Measurements from ENCODE around the gene TAAR1. TPM values are rescaled to one million over a fixed set of nuclear protein-coding genes. Genes with fewer than 3 reads are reported as not detected.
A peak's percentile ranks its signal among the peaks of the same experiment; 100 is the strongest.

The TAAR1 gene
- polyA plus RNA-seq, 1 donor (not counting 4 experiments of a cell fraction or from before 2014, with no cell fraction given), result not detected

DNA sequence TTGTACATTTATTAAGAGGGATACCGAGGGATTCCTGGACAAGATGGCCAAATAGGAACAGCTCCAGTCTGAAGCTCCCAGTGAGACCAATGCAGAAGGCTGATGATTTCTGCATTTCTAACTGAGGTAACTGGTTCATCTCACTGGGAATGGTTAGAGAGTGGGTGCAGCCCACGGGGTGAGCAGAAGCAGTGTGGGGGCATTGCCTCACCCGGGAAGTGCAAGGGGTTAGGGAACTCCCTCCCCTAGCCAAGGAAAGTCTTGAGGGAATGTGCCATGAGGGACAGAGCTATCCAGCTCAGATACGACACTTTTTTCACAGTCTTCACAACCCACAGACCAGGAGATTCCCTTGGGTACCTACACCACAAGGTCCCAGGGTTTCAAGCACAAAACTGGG, 24.2 kb downstream of the TAAR1 start:
- H3K27ac ChIP-seq (ENCODE audit: control insufficient read depth, insufficient read depth, low read length), result no peak overlapping the region
- no peak overlapping the region for H3K4me2 ChIP-seq (ENCODE audit: control insufficient read depth, extremely low read depth, insufficient read depth, low read depth, low read length)
- FAIRE-seq, result no peak
- no peaks in the 10 kb centered on the region for H3K36me3 ChIP-seq (ENCODE audit: control insufficient read depth in 2 of 2, extremely low read depth in 1 of 2, insufficient read depth in 2 of 2, low read length in 2 of 2)
- no peaks in the 10 kb centered on the region for H3K27me3 ChIP-seq (ENCODE audit: control insufficient read depth, extremely low read depth, insufficient read depth, low read length)
- H3K79me2 ChIP-seq (ENCODE audit: control insufficient read depth, insufficient read depth, low read length), result no peaks in the 10 kb centered on the region
- no peaks in the 10 kb centered on the region for H4K20me1 ChIP-seq (ENCODE audit: control insufficient read depth, extremely low read depth, insufficient read depth, low read length)
- H3K4me1 ChIP-seq (ENCODE audit: control insufficient read depth, extremely low read depth, insufficient read depth, low read length), result no peaks in the 10 kb centered on the region
- TF ChIP-seq EZH2 (IDR thresholded peaks at IDR 0.05; ENCODE audit: low read length), result no peak
- TF ChIP-seq, protein P1, sequence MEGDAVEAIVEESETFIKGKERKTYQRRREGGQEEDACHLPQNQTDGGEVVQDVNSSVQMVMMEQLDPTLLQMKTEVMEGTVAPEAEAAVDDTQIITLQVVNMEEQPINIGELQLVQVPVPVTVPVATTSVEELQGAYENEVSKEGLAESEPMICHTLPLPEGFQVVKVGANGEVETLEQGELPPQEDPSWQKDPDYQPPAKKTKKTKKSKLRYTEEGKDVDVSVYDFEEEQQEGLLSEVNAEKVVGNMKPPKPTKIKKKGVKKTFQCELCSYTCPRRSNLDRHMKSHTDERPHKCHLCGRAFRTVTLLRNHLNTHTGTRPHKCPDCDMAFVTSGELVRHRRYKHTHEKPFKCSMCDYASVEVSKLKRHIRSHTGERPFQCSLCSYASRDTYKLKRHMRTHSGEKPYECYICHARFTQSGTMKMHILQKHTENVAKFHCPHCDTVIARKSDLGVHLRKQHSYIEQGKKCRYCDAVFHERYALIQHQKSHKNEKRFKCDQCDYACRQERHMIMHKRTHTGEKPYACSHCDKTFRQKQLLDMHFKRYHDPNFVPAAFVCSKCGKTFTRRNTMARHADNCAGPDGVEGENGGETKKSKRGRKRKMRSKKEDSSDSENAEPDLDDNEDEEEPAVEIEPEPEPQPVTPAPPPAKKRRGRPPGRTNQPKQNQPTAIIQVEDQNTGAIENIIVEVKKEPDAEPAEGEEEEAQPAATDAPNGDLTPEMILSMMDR (optimal IDR thresholded peaks at IDR 0.05 in 1 of 3, IDR thresholded peaks at IDR 0.05 in 1 of 3, conservative IDR thresholded peaks at IDR 0.05 in 1 of 3; ENCODE audit: extremely low read depth in 1 of 3, insufficient read depth in 2 of 3, low read length in 3 of 3), result no peak
- H3K4me3 ChIP-seq (ENCODE audit: control insufficient read depth in 2 of 3, extremely low read depth in 1 of 3, insufficient read depth in 2 of 3, low read depth in 1 of 3, low read length in 3 of 3), result no peak overlapping the region
- no peak overlapping the region for H2AFZ ChIP-seq (ENCODE audit: control insufficient read depth, low read length)
- no peaks in the 10 kb centered on the region for H3K9me1 ChIP-seq (ENCODE audit: control insufficient read depth, extremely low read depth, insufficient read depth, low read length)
- dilution Hi-C loops (cut with MboI; ENCODE audit: extremely low pct_ligation_motif_present, low sequenced_read_pairs), result no loop called here
- DNase-seq (ENCODE audit: low read depth, low spot score), result no peak
- H3K9me3 ChIP-seq (ENCODE audit: control insufficient read depth, low read depth, low read length), result no peaks in the 10 kb centered on the region
- H3K9ac ChIP-seq (ENCODE audit: control insufficient read depth, extremely low read depth, insufficient read depth, low read length), result no peak overlapping the region

DNA sequence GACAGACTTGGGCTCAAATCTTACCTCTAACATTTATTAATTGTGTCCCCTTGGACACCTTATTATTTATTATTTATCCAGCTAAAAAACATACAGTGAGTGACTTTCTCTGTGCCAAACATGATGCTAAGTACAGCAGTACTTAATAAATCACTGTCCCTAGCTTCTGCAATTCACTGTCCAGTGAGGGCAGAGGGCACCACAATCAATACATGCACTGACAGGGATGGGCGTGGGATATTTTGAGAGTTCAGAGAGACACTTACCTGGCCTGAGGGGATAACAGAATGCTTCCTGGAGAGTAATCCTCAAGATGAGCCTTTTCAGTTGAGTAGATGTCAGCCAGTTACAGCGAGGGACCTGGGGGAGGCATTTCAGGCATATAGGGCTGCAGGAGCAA, 25.6 kb downstream of the TAAR1 start:
- Histone ChIP-seq H2AFZ (ENCODE audit: control insufficient read depth, low read length) (peak overlapping the region; percentile 8), H3K9me3 (ENCODE audit: control insufficient read depth, low read depth, low read length) (no peaks in the 10 kb centered on the region), H3K79me2 (ENCODE audit: control insufficient read depth, insufficient read depth, low read length) (no peaks in the 10 kb centered on the region), H4K20me1 (ENCODE audit: control insufficient read depth, extremely low read depth, insufficient read depth, low read length) (no peaks in the 10 kb centered on the region), H3K9me1 (ENCODE audit: control insufficient read depth, extremely low read depth, insufficient read depth, low read length) (no peaks in the 10 kb centered on the region), H3K27me3 (ENCODE audit: control insufficient read depth, extremely low read depth, insufficient read depth, low read length) (no peaks in the 10 kb centered on the region), H3K4me1 (ENCODE audit: control insufficient read depth, extremely low read depth, insufficient read depth, low read length) (no peaks in the 10 kb centered on the region), H3K9ac (ENCODE audit: control insufficient read depth, extremely low read depth, insufficient read depth, low read length) (no peak overlapping the region), H3K4me3 (ENCODE audit: control insufficient read depth in 2 of 3, extremely low read depth in 1 of 3, insufficient read depth in 2 of 3, low read depth in 1 of 3, low read length in 3 of 3) (no peak overlapping the region), H3K27ac (ENCODE audit: control insufficient read depth, insufficient read depth, low read length) (no peak overlapping the region), H3K36me3 (ENCODE audit: control insufficient read depth in 2 of 2, extremely low read depth in 1 of 2, insufficient read depth in 2 of 2, low read length in 2 of 2) (no peaks in the 10 kb centered on the region), H3K4me2 (ENCODE audit: control insufficient read depth, extremely low read depth, insufficient read depth, low read depth, low read length) (no peak overlapping the region)
- no peak for DNase-seq (ENCODE audit: low read depth, low spot score)
- dilution Hi-C loops (cut with MboI; ENCODE audit: extremely low pct_ligation_motif_present, low sequenced_read_pairs), result no loop called here
- TF ChIP-seq, protein P1 (optimal IDR thresholded peaks at IDR 0.05 in 1 of 3, IDR thresholded peaks at IDR 0.05 in 1 of 3, conservative IDR thresholded peaks at IDR 0.05 in 1 of 3; ENCODE audit: extremely low read depth in 1 of 3, insufficient read depth in 2 of 3, low read length in 3 of 3), result no peak
- no peak for TF ChIP-seq EZH2 (IDR thresholded peaks at IDR 0.05; ENCODE audit: low read length)
- FAIRE-seq, result no peak
